K562 (cell line): ENCODE measurements around the gene ETHE1. TPM values are rescaled to one million over a fixed set of nuclear protein-coding genes. Genes with fewer than 3 reads are reported as not detected.

Source experiments
- CCNT2 ChIP-seq: IDR thresholded peaks from 2 replicates; pipeline ENCODE4 v1.6.1; 2011; ENCODE audit warnings: borderline replicate concordance, low read depth, mild to moderate bottlenecking, moderate library complexity, mixed read lengths, low read length; ENCODE audit not compliant: insufficient read length; ENCODE audit errors: extremely low read depth
- CSDE1 ChIP-seq, 2 experiments: fragments of 450-650 bp; IDR thresholded peaks; 2 replicates each; pipeline ENCODE4 v1.6.1; 2016; ENCODE audit warnings: mild to moderate bottlenecking in 1 of 2
- ELF2 ChIP-seq: fragments of 250-450 bp; sonication (Bioruptor Pico); IDR thresholded peaks from 2 replicates; pipeline ENCODE4 v1.5.0; 2021; ENCODE audit warnings: mild to moderate bottlenecking
- ETV1 ChIP-seq: fragments of 450-650 bp; conservative IDR thresholded peaks from 2 replicates; pipeline ENCODE4 v1.6.1; 2016; ENCODE audit warnings: missing genetic modification characterization, control low read depth, low read depth, missing compliant biosample characterization
- EZH2 ChIP-seq: IDR thresholded peaks from 2 replicates; pipeline ENCODE4 v1.6.1; 2012; ENCODE audit warnings: low read depth, mild to moderate bottlenecking, inconsistent platforms, low read length, borderline replicate concordance
- GATAD2A ChIP-seq: fragments of 450-650 bp; IDR thresholded peaks from 2 replicates; pipeline ENCODE4 v1.6.1; 2017
- GTF2E2 ChIP-seq: fragments of 200-800 bp; sonication (Bioruptor generic); IDR thresholded peaks from 2 replicates; pipeline ENCODE4 v1.6.1; 2016; ENCODE audit warnings: missing genetic modification characterization, missing compliant biosample characterization
- HDAC2 ChIP-seq: fragments of 450-650 bp; IDR thresholded peaks from 2 replicates; pipeline ENCODE4 v1.6.1; 2016; ENCODE audit warnings: mild to moderate bottlenecking
- HEY1 ChIP-seq: fragments of 250-450 bp; sonication (Bioruptor Pico); IDR thresholded peaks from 2 replicates; pipeline ENCODE4 v1.5.0; 2020; ENCODE audit warnings: mild to moderate bottlenecking, moderate library complexity, borderline replicate concordance
- MAFF ChIP-seq: IDR thresholded peaks from 2 replicates; pipeline ENCODE4 v1.6.1; 2012; ENCODE audit warnings: low read length, improper control_type of control experiment
- MBD2 ChIP-seq: sonication (generic); IDR thresholded peaks from 2 replicates; pipeline ENCODE4 v1.6.1; 2016; ENCODE audit warnings: low read depth, borderline replicate concordance
- MNT ChIP-seq, 2 experiments: fragments of 450-650 bp; conservative IDR thresholded peaks; 2 replicates each; pipeline ENCODE4 v1.6.1; 2017; ENCODE audit warnings: mild to moderate bottlenecking in 2 of 2, moderate library complexity in 2 of 2
- NFE2L1 ChIP-seq: fragments of 450-650 bp; IDR thresholded peaks from 2 replicates; pipeline ENCODE4 v1.6.1; 2016; ENCODE audit warnings: missing genetic modification characterization, low read depth, mild to moderate bottlenecking, missing compliant biosample characterization, moderate library complexity, borderline replicate concordance
- NR2C2 ChIP-seq, 2 experiments: fragments of 200-800 bp in 1 of 2; sonication (Bioruptor generic) in 1 of 2; sonication (generic) in 1 of 2; formaldehyde crosslinking in 1 of 2; IDR thresholded peaks; 2 replicates each; pipeline versions ENCODE4 v1.6.1 to v1.8.0; 2016 to 2022; ENCODE audit warnings: mild to moderate bottlenecking in 1 of 2, missing compliant biosample characterization in 1 of 2, missing genetic modification characterization in 1 of 2, missing genetic modification reagents in 1 of 2
- NUFIP1 ChIP-seq: fragments of 450-650 bp; IDR thresholded peaks from 2 replicates; pipeline ENCODE4 v1.6.1; 2018; ENCODE audit not compliant: partially characterized antibody
- RCOR1 ChIP-seq, 2 experiments: IDR thresholded peaks; 2 replicates each; pipeline ENCODE4 v1.6.1; 2012; ENCODE audit warnings: low read depth in 2 of 2, low read length in 2 of 2, borderline replicate concordance in 1 of 2, improper control_type of control experiment in 1 of 2
- SMARCC2 ChIP-seq: fragments of 450-650 bp; IDR thresholded peaks from 2 replicates; pipeline ENCODE4 v1.6.1; 2017; ENCODE audit warnings: antibody characterized with exemption, moderate library complexity, mild to moderate bottlenecking, low read depth
- TAF1 ChIP-seq: IDR thresholded peaks from 2 replicates; pipeline ENCODE4 v1.6.1; 2011; ENCODE audit warnings: mild to moderate bottlenecking, low read length, moderate library complexity; ENCODE audit not compliant: insufficient read depth, control insufficient read depth, severe bottlenecking; ENCODE audit errors: extremely low read depth
- TBP ChIP-seq: optimal IDR thresholded peaks from 2 replicates; pipeline ENCODE3; 2011; ENCODE audit warnings: low read depth, low read length, improper control_type of control experiment
- ZC3H8 ChIP-seq: fragments of 450-650 bp; IDR thresholded peaks from 2 replicates; pipeline ENCODE4 v1.6.1; 2017
- ZNF282 ChIP-seq: sonication (generic); formaldehyde crosslinking; IDR thresholded peaks from 2 replicates; pipeline ENCODE4 v1.8.1; 2023; ENCODE audit warnings: missing genetic modification reagents
- ZNF551 ChIP-seq: fragments of 250-450 bp; sonication (Bioruptor Pico); IDR thresholded peaks from 2 replicates; pipeline ENCODE4 v1.5.0; 2021; ENCODE audit warnings: mild to moderate bottlenecking, moderate library complexity
- ZNF584 ChIP-seq: fragments of 200-800 bp; sonication (Bioruptor generic); IDR thresholded peaks from 2 replicates; pipeline ENCODE4 v1.6.1; 2016; ENCODE audit warnings: low read depth, mild to moderate bottlenecking, missing genetic modification characterization, missing compliant biosample characterization
- ZNF655 ChIP-seq: fragments of 250-450 bp; sonication (Bioruptor Pico); IDR thresholded peaks from 2 replicates; pipeline ENCODE4 v1.5.0; 2021
- ZNF778 ChIP-seq: fragments of 450-650 bp; formaldehyde crosslinking; IDR thresholded peaks from 2 replicates; pipeline ENCODE4 v1.4.0; 2020; ENCODE audit warnings: mild to moderate bottlenecking, moderate library complexity
- polyA plus RNA-seq, 8 experiments: library from polyadenylated mRNA; depleted of rRNA in 4 of 8; stranded (reverse) in 5 of 8; unstranded in 3 of 8; fragments of >200 nt; fragmentation: Nextera tagmentation in 2 of 8; fragmentation: Illumina TruSeq in 1 of 8; extraction: Ambion mirVana in 2 of 8; extraction: Trizol in 1 of 8; gene quantifications; 2 replicates each; pipeline versions ENCODE4 v1.2.1 to v1.2.3, GENCODE V29; 2011 to 2014; ENCODE audit warnings: inconsistent platforms in 1 of 8, missing spikeins in 1 of 8
- total RNA-seq, 7 experiments: library from RNA; depleted of rRNA in 6 of 7; stranded (reverse); fragments of >200 nt in 6 of 7; fragmentation: Illumina TruSeq in 2 of 7; extraction: Trizol in 2 of 7; gene quantifications; 2 replicates each; pipeline versions ENCODE4 v1.2.1 to v1.2.3, GENCODE V29; 2011 to 2021; ENCODE audit warnings: low replicate concordance in 1 of 7
- TF ChIP-seq, protein P1 (sequence below): fragments of 450-650 bp; IDR thresholded peaks from 2 replicates; pipeline ENCODE4 v1.6.1; 2016; ENCODE audit warnings: borderline replicate concordance

ETHE1 gene
- total and polyA plus RNA-seq, 9 of the 15 experiments (the other 6 are each of a cell fraction or from before 2014, with no cell fraction given): 2.9 to 21.0 (median 10.2) TPM

- TF ChIP-seq ETV1 (tag): no peak
- no peak for TF ChIP-seq GATAD2A
- no peak for TF ChIP-seq NR2C2 (CRISPR knock-in tag; IDR thresholded peaks at IDR 0.05)
- no peak for TF ChIP-seq NR2C2 (tag; IDR thresholded peaks at IDR 0.05)
- TF ChIP-seq, protein P1, sequence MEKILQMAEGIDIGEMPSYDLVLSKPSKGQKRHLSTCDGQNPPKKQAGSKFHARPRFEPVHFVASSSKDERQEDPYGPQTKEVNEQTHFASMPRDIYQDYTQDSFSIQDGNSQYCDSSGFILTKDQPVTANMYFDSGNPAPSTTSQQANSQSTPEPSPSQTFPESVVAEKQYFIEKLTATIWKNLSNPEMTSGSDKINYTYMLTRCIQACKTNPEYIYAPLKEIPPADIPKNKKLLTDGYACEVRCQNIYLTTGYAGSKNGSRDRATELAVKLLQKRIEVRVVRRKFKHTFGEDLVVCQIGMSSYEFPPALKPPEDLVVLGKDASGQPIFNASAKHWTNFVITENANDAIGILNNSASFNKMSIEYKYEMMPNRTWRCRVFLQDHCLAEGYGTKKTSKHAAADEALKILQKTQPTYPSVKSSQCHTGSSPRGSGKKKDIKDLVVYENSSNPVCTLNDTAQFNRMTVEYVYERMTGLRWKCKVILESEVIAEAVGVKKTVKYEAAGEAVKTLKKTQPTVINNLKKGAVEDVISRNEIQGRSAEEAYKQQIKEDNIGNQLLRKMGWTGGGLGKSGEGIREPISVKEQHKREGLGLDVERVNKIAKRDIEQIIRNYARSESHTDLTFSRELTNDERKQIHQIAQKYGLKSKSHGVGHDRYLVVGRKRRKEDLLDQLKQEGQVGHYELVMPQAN: no peak
- TF ChIP-seq EZH2: no peak
- TF ChIP-seq ZNF551 (CRISPR knock-in tag): no peak
- TF ChIP-seq TAF1: no peak
- TF ChIP-seq RCOR1 (IDR thresholded peaks at IDR 0.05; ENCODE audit: borderline replicate concordance in 1 of 2, low read depth in 2 of 2, low read length in 2 of 2): peak in 1 of 2 experiments; percentile 46; a peak in 1 of 4 replicates
- TF ChIP-seq GTF2E2 (tag): no peak
- no peak for TF ChIP-seq ELF2 (CRISPR knock-in tag)
- no peak for TF ChIP-seq SMARCC2
- TF ChIP-seq TBP: no peak
- TF ChIP-seq ZNF584 (CRISPR knock-in tag): no peak
- TF ChIP-seq MBD2: no peak
- TF ChIP-seq HEY1: no peak
- no peak for TF ChIP-seq ZNF655
- TF ChIP-seq MAFF: no peak
- no peak for TF ChIP-seq NUFIP1
- TF ChIP-seq ZNF778: no peak
- TF ChIP-seq ZNF282 (CRISPR knock-in tag): no peak
- TF ChIP-seq NFE2L1 (tag): no peak
- TF ChIP-seq CCNT2: no peak
- TF ChIP-seq HDAC2: peak; percentile 47; the same call in 1 of the 2 replicates
- no peak for TF ChIP-seq MNT (conservative IDR thresholded peaks at IDR 0.05)
- no peak for TF ChIP-seq ZC3H8
- TF ChIP-seq CSDE1 (IDR thresholded peaks at IDR 0.05): no peak
Measured at GRCh38 chr19:43505941-43506340, 21.1 kb downstream of the ETHE1 start (continued).
